Panc1 (cell line): ENCODE results near the gene GPR18. TPM values are rescaled to one million over a fixed set of nuclear protein-coding genes. Genes with fewer than 3 reads are reported as not detected.

Experiments used
- ATAC-seq: fragments of 200-7000 bp; cut with Tn5 transposase; 2 replicates; pipeline ENCODE4 v1.9.1; 2020; ENCODE audit warnings: mild to moderate bottlenecking, moderate library complexity
- BruUV-seq: library from RNA; stranded (reverse); fragments of 400-500 nt; replicated peaks from 2 replicates; lab custom pipeline; 2021; lab: Mats Ljungman, UMichigan
- CTCF ChIA-PET: fragments of 300-600 bp; sonication (Branson Sonifier 250); formaldehyde crosslinking; loops from one replicate; lab custom pipeline; 2022; ENCODE audit warnings: antibody characterized with exemption; lab: Charles Lee
- POLR2A ChIA-PET: fragments of 300-600 bp; sonication (Branson Sonifier 250); formaldehyde crosslinking; loops from one replicate; lab custom pipeline; 2022; ENCODE audit warnings: antibody characterized with exemption; lab: Charles Lee
- DNase-seq: peaks from one replicate; pipeline ENCODE4 v3.0.0-alpha.2; 2010; ENCODE audit warnings: low read depth, low spot score
- H3K27ac ChIP-seq: 2 replicates; pipeline ENCODE4 v1.5.1; 2011; ENCODE audit warnings: mild to moderate bottlenecking, low read length, inconsistent platforms
- H3K27me3 ChIP-seq: fragments of 200-500 bp; sonication (Bioruptor generic); 2 replicates; pipeline ENCODE4 v1.6.0; 2014; ENCODE audit warnings: low read length, inconsistent platforms; ENCODE audit not compliant: control insufficient read depth, insufficient read depth
- H3K36me3 ChIP-seq: fragments of 200-500 bp; sonication (Bioruptor generic); 2 replicates; pipeline ENCODE4 v1.5.1; 2014; ENCODE audit warnings: inconsistent platforms, mild to moderate bottlenecking, low read length, moderate library complexity; ENCODE audit not compliant: control insufficient read depth, insufficient read depth
- H3K4me1 ChIP-seq: 2 replicates; pipeline ENCODE4 v1.5.1; 2011; ENCODE audit warnings: inconsistent platforms, mild to moderate bottlenecking, low read length, moderate library complexity; ENCODE audit not compliant: control insufficient read depth, insufficient read depth
- H3K4me3 ChIP-seq, 2 experiments: 2 replicates each; pipeline ENCODE4 v1.5.1; 2011 to 2012; ENCODE audit warnings: low read depth in 2 of 2, low read length in 2 of 2, mild to moderate bottlenecking in 2 of 2, inconsistent platforms in 1 of 2, moderate library complexity in 1 of 2
- H3K9me3 ChIP-seq: fragments of 200-500 bp; sonication (Bioruptor generic); 2 replicates; pipeline ENCODE4 v1.5.1; 2014; ENCODE audit warnings: low read depth, mild to moderate bottlenecking, inconsistent platforms, low read length, moderate library complexity; ENCODE audit not compliant: control insufficient read depth, insufficient read depth
- POLR2AphosphoS5 ChIP-seq: IDR thresholded peaks from 2 replicates; pipeline ENCODE4 v1.6.1; 2012; ENCODE audit warnings: mild to moderate bottlenecking, low read depth, low read length, moderate library complexity
- SIN3A ChIP-seq: IDR thresholded peaks from 2 replicates; pipeline ENCODE4 v1.6.1; 2012; ENCODE audit warnings: low read depth, mild to moderate bottlenecking, low read length, moderate library complexity, borderline replicate concordance; ENCODE audit not compliant: insufficient read depth
- TCF7L2 ChIP-seq: IDR thresholded peaks from 2 replicates; pipeline ENCODE4 v1.6.1; 2011; ENCODE audit warnings: mild to moderate bottlenecking, low read depth, low read length, inconsistent platforms
- in situ Hi-C: cut with HindIII; loops from 2 replicates; pipeline ENCODE4 v1.10.0; 2016; ENCODE audit warnings: low sequenced_read_pairs, low pct_unique_long_range_greater_than_20kb
- intact Hi-C: fragments of 100-400 bp; cut with micrococcal nuclease; formaldehyde crosslinking; loops from one replicate; pipeline ENCODE4 v1.10.0; 2022; ENCODE audit not compliant: unreplicated experiment
- total RNA-seq: library from RNA; stranded (reverse); gene quantifications from one replicate; pipeline ENCODE4 v1.2.1, GENCODE V29; 2021; ENCODE audit not compliant: unreplicated experiment
- TF ChIP-seq, protein P1 (sequence below): fragments of 450-650 bp; IDR thresholded peaks from 2 replicates; pipeline ENCODE4 v1.5.1; 2017; ENCODE audit warnings: mild to moderate bottlenecking
- TF ChIP-seq, protein P2 (sequence below), 2 experiments: IDR thresholded peaks; 2 replicates each; pipeline ENCODE4 v1.6.1; 2011 to 2012; ENCODE audit warnings: low read depth in 2 of 2, control low read depth in 1 of 2, low read length in 1 of 2, mild to moderate bottlenecking in 1 of 2, moderate library complexity in 1 of 2; ENCODE audit not compliant: insufficient read depth in 1 of 2

The GPR18 gene
- total RNA-seq, 1 experiment from 2014 or later = not detected

DNA sequence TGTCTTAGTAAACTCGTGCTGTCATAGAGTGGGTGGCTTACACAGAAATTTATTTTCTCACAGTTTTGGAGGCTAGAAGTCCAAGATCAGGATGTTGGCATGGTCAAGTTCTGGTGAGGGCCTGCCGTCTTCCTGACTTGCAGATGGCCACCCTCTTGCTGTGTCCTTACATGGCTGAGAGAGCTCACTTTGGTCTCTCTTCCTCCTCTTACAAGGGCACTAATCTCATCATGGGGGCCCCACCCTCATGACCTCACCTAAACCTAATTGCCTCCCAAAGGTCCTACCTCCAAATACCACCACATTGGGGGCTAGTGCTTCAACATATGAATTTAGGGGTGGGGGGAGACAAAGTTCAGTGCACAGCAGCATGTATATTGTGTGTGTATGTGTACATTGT, 14.3 kb upstream of the GPR18 start:
- DNase-seq = no peak
- TF ChIP-seq TCF7L2 (no peak), POLR2AphosphoS5 (no peak), SIN3A (no peak)
- TF ChIP-seq, protein P1, sequence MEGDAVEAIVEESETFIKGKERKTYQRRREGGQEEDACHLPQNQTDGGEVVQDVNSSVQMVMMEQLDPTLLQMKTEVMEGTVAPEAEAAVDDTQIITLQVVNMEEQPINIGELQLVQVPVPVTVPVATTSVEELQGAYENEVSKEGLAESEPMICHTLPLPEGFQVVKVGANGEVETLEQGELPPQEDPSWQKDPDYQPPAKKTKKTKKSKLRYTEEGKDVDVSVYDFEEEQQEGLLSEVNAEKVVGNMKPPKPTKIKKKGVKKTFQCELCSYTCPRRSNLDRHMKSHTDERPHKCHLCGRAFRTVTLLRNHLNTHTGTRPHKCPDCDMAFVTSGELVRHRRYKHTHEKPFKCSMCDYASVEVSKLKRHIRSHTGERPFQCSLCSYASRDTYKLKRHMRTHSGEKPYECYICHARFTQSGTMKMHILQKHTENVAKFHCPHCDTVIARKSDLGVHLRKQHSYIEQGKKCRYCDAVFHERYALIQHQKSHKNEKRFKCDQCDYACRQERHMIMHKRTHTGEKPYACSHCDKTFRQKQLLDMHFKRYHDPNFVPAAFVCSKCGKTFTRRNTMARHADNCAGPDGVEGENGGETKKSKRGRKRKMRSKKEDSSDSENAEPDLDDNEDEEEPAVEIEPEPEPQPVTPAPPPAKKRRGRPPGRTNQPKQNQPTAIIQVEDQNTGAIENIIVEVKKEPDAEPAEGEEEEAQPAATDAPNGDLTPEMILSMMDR = no peak
- TF ChIP-seq, protein P2, sequence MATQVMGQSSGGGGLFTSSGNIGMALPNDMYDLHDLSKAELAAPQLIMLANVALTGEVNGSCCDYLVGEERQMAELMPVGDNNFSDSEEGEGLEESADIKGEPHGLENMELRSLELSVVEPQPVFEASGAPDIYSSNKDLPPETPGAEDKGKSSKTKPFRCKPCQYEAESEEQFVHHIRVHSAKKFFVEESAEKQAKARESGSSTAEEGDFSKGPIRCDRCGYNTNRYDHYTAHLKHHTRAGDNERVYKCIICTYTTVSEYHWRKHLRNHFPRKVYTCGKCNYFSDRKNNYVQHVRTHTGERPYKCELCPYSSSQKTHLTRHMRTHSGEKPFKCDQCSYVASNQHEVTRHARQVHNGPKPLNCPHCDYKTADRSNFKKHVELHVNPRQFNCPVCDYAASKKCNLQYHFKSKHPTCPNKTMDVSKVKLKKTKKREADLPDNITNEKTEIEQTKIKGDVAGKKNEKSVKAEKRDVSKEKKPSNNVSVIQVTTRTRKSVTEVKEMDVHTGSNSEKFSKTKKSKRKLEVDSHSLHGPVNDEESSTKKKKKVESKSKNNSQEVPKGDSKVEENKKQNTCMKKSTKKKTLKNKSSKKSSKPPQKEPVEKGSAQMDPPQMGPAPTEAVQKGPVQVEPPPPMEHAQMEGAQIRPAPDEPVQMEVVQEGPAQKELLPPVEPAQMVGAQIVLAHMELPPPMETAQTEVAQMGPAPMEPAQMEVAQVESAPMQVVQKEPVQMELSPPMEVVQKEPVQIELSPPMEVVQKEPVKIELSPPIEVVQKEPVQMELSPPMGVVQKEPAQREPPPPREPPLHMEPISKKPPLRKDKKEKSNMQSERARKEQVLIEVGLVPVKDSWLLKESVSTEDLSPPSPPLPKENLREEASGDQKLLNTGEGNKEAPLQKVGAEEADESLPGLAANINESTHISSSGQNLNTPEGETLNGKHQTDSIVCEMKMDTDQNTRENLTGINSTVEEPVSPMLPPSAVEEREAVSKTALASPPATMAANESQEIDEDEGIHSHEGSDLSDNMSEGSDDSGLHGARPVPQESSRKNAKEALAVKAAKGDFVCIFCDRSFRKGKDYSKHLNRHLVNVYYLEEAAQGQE (IDR thresholded peaks at IDR 0.05; ENCODE audit: insufficient read depth in 1 of 2, low read depth in 2 of 2, low read length in 1 of 2) = no peak
- in situ Hi-C loops = no loop called here
- Histone ChIP-seq H3K4me1 (no peaks in the 10 kb centered on the region), H3K27me3 (no peaks in the 10 kb centered on the region), H3K36me3 (no peaks in the 10 kb centered on the region), H3K9me3 (no peaks in the 10 kb centered on the region), H3K27ac (no peak overlapping the region), H3K4me3 (no peak overlapping the region)
- intact Hi-C loops = no loop called here
- no peak for ATAC-seq
- POLR2A ChIA-PET = no interaction called here
- no TSS peak for BruUV-seq
- CTCF ChIA-PET = no interaction called here

DNA sequence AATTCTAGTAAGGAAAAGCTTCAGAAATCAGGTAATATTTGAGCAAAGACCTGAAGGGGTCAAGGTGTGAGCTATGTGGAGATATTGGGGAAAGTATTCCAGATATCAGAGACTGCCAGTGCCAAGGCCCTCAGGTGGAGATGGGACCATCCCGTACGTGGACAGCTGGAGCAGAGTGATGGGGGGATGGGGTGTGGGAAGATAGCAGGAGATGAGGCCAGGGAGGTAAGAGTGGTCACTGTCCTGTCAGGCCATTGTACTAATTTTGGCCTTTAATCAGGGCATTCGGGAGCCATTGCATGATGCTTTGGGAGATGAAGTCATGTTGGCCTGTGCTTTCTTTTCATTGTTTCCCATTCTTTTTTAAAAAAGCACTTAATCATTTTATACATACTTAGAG, 13.1 kb upstream of the GPR18 start:
- no peak for DNase-seq
- ATAC-seq = no peak
- TF ChIP-seq SIN3A = no peak
- TF ChIP-seq, protein P2 (IDR thresholded peaks at IDR 0.05; ENCODE audit: insufficient read depth in 1 of 2, low read depth in 2 of 2, low read length in 1 of 2) = no peak
- TF ChIP-seq POLR2AphosphoS5 = no peak
- TF ChIP-seq TCF7L2 = no peak
- TF ChIP-seq, protein P1 = no peak
- in situ Hi-C loops (no loop called here), intact Hi-C loops (no loop called here)
- H3K9me3 ChIP-seq = no peaks in the 10 kb centered on the region
- no TSS peak for BruUV-seq
- no peak overlapping the region for H3K4me3 ChIP-seq
- no peak overlapping the region for H3K27ac ChIP-seq
- H3K36me3 ChIP-seq = no peaks in the 10 kb centered on the region
- no peaks in the 10 kb centered on the region for H3K27me3 ChIP-seq
- CTCF ChIA-PET = no interaction called here
- H3K4me1 ChIP-seq = no peaks in the 10 kb centered on the region
- POLR2A ChIA-PET = no interaction called here
